PC-9 (cell line): Measurements from ENCODE around the gene LRRC59. TPM values are rescaled to one million over a fixed set of nuclear protein-coding genes. Genes with fewer than 3 reads are reported as not detected.

Experiments used
- BruUV-seq: library from RNA; stranded (reverse); fragments of 400-500 nt; replicated peaks from 2 replicates; lab custom pipeline; 2021; lab: Mats Ljungman, UMichigan
- CTCF ChIA-PET: fragments of 300-600 bp; sonication (Branson Sonifier 250); formaldehyde crosslinking; loops from one replicate; lab custom pipeline; 2022; ENCODE audit warnings: antibody characterized with exemption; lab: Charles Lee
- POLR2A ChIA-PET: fragments of 300-600 bp; sonication (Branson Sonifier 250); formaldehyde crosslinking; loops from one replicate; lab custom pipeline; 2022; ENCODE audit warnings: antibody characterized with exemption; ENCODE audit not compliant: unreplicated experiment; lab: Charles Lee
- DNase-seq, 2 experiments: peaks; one replicate each; pipeline versions ENCODE4 v3.0.0 to v3.0.0-alpha.2; 2015 to 2022; ENCODE audit warnings: mixed read lengths in 1 of 2
- H2AFZ ChIP-seq: fragments of 200-600 bp; sonication (generic); 2 replicates; pipeline ENCODE4 v1.8.1; 2017; ENCODE audit warnings: antibody characterized with exemption
- H3F3A ChIP-seq: fragments of 200-600 bp; sonication (generic); 2 replicates; pipeline ENCODE4 v1.8.1; 2017; ENCODE audit warnings: antibody characterized with exemption, mild to moderate bottlenecking, low read depth; ENCODE audit not compliant: insufficient read depth
- H3K27ac ChIP-seq: fragments of 200-600 bp; sonication (generic); 2 replicates; pipeline ENCODE4 v1.6.1; 2016; ENCODE audit warnings: mixed run types
- H3K27me3 ChIP-seq: fragments of 200-600 bp; sonication (generic); 2 replicates; pipeline ENCODE4 v1.6.1; 2016; ENCODE audit warnings: low read depth, mixed run types; ENCODE audit not compliant: insufficient read depth
- H3K36me3 ChIP-seq: fragments of 200-600 bp; sonication (generic); 2 replicates; pipeline ENCODE4 v1.6.1; 2016; ENCODE audit warnings: low read depth, mixed run types
- H3K4me1 ChIP-seq: fragments of 200-600 bp; sonication (generic); replicated peaks from 2 replicates; pipeline ENCODE4 v1.6.1; 2016; ENCODE audit warnings: mixed run types; ENCODE audit not compliant: insufficient read depth
- H3K4me2 ChIP-seq: fragments of 200-600 bp; sonication (generic); 2 replicates; pipeline ENCODE4 v1.6.1; 2017; ENCODE audit warnings: mixed run types
- H3K4me3 ChIP-seq: fragments of 200-600 bp; sonication (generic); 2 replicates; pipeline ENCODE4 v1.6.1; 2016; ENCODE audit warnings: mixed run types
- H3K79me2 ChIP-seq: fragments of 200-600 bp; sonication (generic); 2 replicates; pipeline ENCODE4 v1.6.1; 2017; ENCODE audit warnings: low read depth, mixed run types
- H3K9me2 ChIP-seq: fragments of 200-600 bp; sonication (generic); 2 replicates; pipeline ENCODE4 v1.8.1; 2017; ENCODE audit warnings: mild to moderate bottlenecking; ENCODE audit not compliant: insufficient read depth
- H3K9me3 ChIP-seq: fragments of 200-600 bp; sonication (generic); 2 replicates; pipeline ENCODE4 v1.8.1; 2016; ENCODE audit warnings: low read depth; ENCODE audit not compliant: insufficient read depth
- H4K20me1 ChIP-seq: fragments of 200-600 bp; sonication (generic); 2 replicates; pipeline ENCODE4 v1.8.1; 2017; ENCODE audit not compliant: insufficient read depth
- CTCF ChIP-seq: fragments of 200-600 bp; sonication (generic); conservative IDR thresholded peaks from 2 replicates; pipeline ENCODE4 v1.6.1; 2017; ENCODE audit warnings: mixed run types, antibody characterized with exemption, mild to moderate bottlenecking, moderate library complexity
- EZH2 ChIP-seq: fragments of 200-600 bp; sonication (generic); IDR thresholded peaks from 2 replicates; pipeline ENCODE4 v1.8.0; 2017; ENCODE audit warnings: antibody characterized with exemption, low read depth
- intact Hi-C: fragments of 100-400 bp; cut with micrococcal nuclease; formaldehyde crosslinking; loops from one replicate; pipeline ENCODE4 v1.10.0; 2022; ENCODE audit not compliant: unreplicated experiment
- total RNA-seq: library from RNA; stranded (reverse); gene quantifications from 2 replicates; pipeline ENCODE4 v1.2.3, GENCODE V29; 2021

The LRRC59 gene
- total RNA-seq, 1 experiment from 2014 or later, result 102 TPM

- Histone ChIP-seq H4K20me1 (no peaks in the 10 kb centered on the region; the same call in 1 of the 2 replicates), H3K9me2 (no peaks in the 10 kb centered on the region), H3K4me3 (peak overlapping the region; percentile 63), H3F3A (peaks cover 40% of the 10 kb centered on the region), H3K27me3 (no peaks in the 10 kb centered on the region), H3K27ac (peak overlapping the region; percentile 92), H3K9me3 (no peaks in the 10 kb centered on the region), H3K4me1 (peaks cover 81% of the 10 kb centered on the region), H3K79me2 (peaks cover 47% of the 10 kb centered on the region), H3K4me2 (peak overlapping the region; percentile 91), H3K36me3 (peaks cover 7% of the 10 kb centered on the region), H2AFZ (no peak overlapping the region)
- no TSS peak for BruUV-seq
- ChIA-PET POLR2A (interaction anchor here (0.7 kb wide), 1 partner anchor 32 kb away, joined by 3 read pairs; no protein-coding TSS in a partner anchor), CTCF (no interaction called here)
- DNase-seq, result peak in 1 of 2 experiments; percentile 45
- TF ChIP-seq CTCF, result no peak
- no peak for TF ChIP-seq EZH2
- intact Hi-C loops, result loop anchor here (1.0 kb wide), 2 partner anchors 18 to 54 kb away; partner anchors contain the start of gene RSAD1
These were observed 27.1 kb upstream of the LRRC59 start for GRCh38 chr17:50424246-50424995.

GRCh38 chr17:50423553-50424159 is 26.3 kb upstream of the LRRC59 start:
- peak overlapping the region; percentile 92 for H3K27ac ChIP-seq

More at GRCh38 chr17:50423553-50424159, 26.3 kb upstream of the LRRC59 start:
- no TSS peak for BruUV-seq
- intact Hi-C loops, result loop anchor here (1.0 kb wide), 2 partner anchors 19 to 55 kb away; partner anchors contain the start of gene RSAD1
- peaks cover under 1% of the 10 kb centered on the region; the same call in 1 of the 2 replicates for H3K36me3 ChIP-seq
- peak overlapping the region; percentile 91 for H3K4me2 ChIP-seq
- H4K20me1 ChIP-seq, result no peaks in the 10 kb centered on the region; the same call in 1 of the 2 replicates
- no peaks in the 10 kb centered on the region for H3K27me3 ChIP-seq
- H3K4me1 ChIP-seq, result peaks cover 73% of the 10 kb centered on the region
- no peaks in the 10 kb centered on the region for H3K9me2 ChIP-seq
- POLR2A ChIA-PET, result interaction anchor here (0.7 kb wide), 1 partner anchor 32 kb away, joined by 3 read pairs; no protein-coding TSS in a partner anchor
- peak overlapping the region; percentile 24; the same call in 1 of the 2 replicates for H3K4me3 ChIP-seq
- H2AFZ ChIP-seq, result no peak overlapping the region
- peaks cover 40% of the 10 kb centered on the region for H3K79me2 ChIP-seq
- H3F3A ChIP-seq, result peaks cover 40% of the 10 kb centered on the region
- CTCF ChIA-PET, result no interaction called here
- peak; percentile 90 to 100 for DNase-seq
- no peaks in the 10 kb centered on the region for H3K9me3 ChIP-seq
- TF ChIP-seq EZH2, result no peak
- TF ChIP-seq CTCF, result no peak
